Amniotic epithelial cell (primary cell): ENCODE results near the gene SMAGP.
"Not testable (repeated sequence)": the region's sequence is repeated elsewhere in the genome, so short reads cannot be mapped to it uniquely, and the experiment has no call there.

Experiments
- DNase-seq: peaks from one replicate; pipeline ENCODE4 v3.0.0-alpha.2; 2010; ENCODE audit warnings: low read depth

SMAGP gene

GRCh38 chr12:51270067-51270950 lies at the start of gene SMAGP:
Gene SMAGP, minus strand, starts transcription at chr12:51270415. Its CDS starts 1,137 bp downstream, at chr12:51269278.
- peak; percentile 14 for DNase-seq

GRCh38 chr12:51318846-51319599 lies 48.8 kb upstream of the SMAGP start:
- no peak for DNase-seq

GRCh38 chr12:51318057-51318806 lies 48.0 kb upstream of the SMAGP start:
- peak; percentile 19 for DNase-seq

- no peak for DNase-seq
Measured at GRCh38 chr12:51311389-51311788, 41.2 kb upstream of the SMAGP start.

- DNase-seq: peak; percentile 77
Measured at GRCh38 chr12:51307655-51308593, 37.7 kb upstream of the SMAGP start.

GRCh38 chr12:51306507-51306906 lies 36.3 kb upstream of the SMAGP start:
- DNase-seq: no peak

- DNase-seq: not testable (repeated sequence)
Measured at GRCh38 chr12:51300768-51301167, 30.6 kb upstream of the SMAGP start.

GRCh38 chr12:51295651-51296050 lies 25.4 kb upstream of the SMAGP start:
- no peak for DNase-seq

- DNase-seq: not testable (repeated sequence)
Measured at GRCh38 chr12:51294097-51294496, 23.9 kb upstream of the SMAGP start.

- peak; percentile 16 for DNase-seq
Measured at GRCh38 chr12:51293696-51294095, 23.5 kb upstream of the SMAGP start.

- not testable (repeated sequence) for DNase-seq
Measured at GRCh38 chr12:51291603-51292513, 21.6 kb upstream of the SMAGP start.

GRCh38 chr12:51285843-51286242 lies 15.6 kb upstream of the SMAGP start:
- no peak for DNase-seq

- peak; percentile 82 for DNase-seq
Measured at GRCh38 chr12:51281202-51281924, 11.1 kb upstream of the SMAGP start.

GRCh38 chr12:51275088-51275487 lies 4.9 kb upstream of the SMAGP start:
- DNase-seq: no peak

GRCh38 chr12:51272810-51273209 lies 2.6 kb upstream of the SMAGP start:
- not testable (repeated sequence) for DNase-seq

- DNase-seq: peak; percentile 73
Measured at GRCh38 chr12:51270951-51271518, 820 bp upstream of the SMAGP start.

- DNase-seq: peak; percentile 45
Measured at GRCh38 chr12:51269174-51270066, 795 bp downstream of the SMAGP start.

GRCh38 chr12:51265024-51265423 lies 5.2 kb downstream of the SMAGP start:
- no peak for DNase-seq
